NCI-H2171 treated with DMSO at 0.1 percent for 48 hours (cell line): ENCODE data around the gene ACO2.
"Not testable (repeated sequence)": the region's sequence is repeated elsewhere in the genome, so short reads cannot be mapped to it uniquely, and the experiment has no call there.

Experiments used
- DNase-seq: peaks from one replicate; lab custom pipeline; 2025; lab: John Stamatoyannopoulos, UW

The ACO2 gene

GRCh38 chr22:41468381-41469217, at the start of gene ACO2, which contains the start of gene PHF5A:
ACO2 (plus strand) TSS chr22:41469117; CDS start chr22:41469147, 30 bp downstream.
PHF5A (minus strand) TSS chr22:41468692; CDS start chr22:41468653, 39 bp downstream.
- peak; percentile 100 for DNase-seq

GRCh38 chr22:41425660-41426365, 43.1 kb upstream of the ACO2 start:
- peak; percentile 38 for DNase-seq

GRCh38 chr22:41429232-41429950, 39.5 kb upstream of the ACO2 start:
- DNase-seq = peak; percentile 24

GRCh38 chr22:41429951-41430332, 39.0 kb upstream of the ACO2 start:
- DNase-seq = peak; percentile 27

- DNase-seq = no peak
These were observed 37.3 kb upstream of the ACO2 start for GRCh38 chr22:41431656-41432055.

GRCh38 chr22:41433480-41433879, 35.4 kb upstream of the ACO2 start:
- not testable (repeated sequence) for DNase-seq

GRCh38 chr22:41434361-41435003, 34.4 kb upstream of the ACO2 start:
- not testable (repeated sequence) for DNase-seq

- DNase-seq = no peak
These were observed 33.4 kb upstream of the ACO2 start for GRCh38 chr22:41435560-41435959.

- no peak for DNase-seq
These were observed 32.4 kb upstream of the ACO2 start for GRCh38 chr22:41436322-41437113.

GRCh38 chr22:41437198-41437597, 31.7 kb upstream of the ACO2 start:
- DNase-seq = no peak

- not testable (repeated sequence) for DNase-seq
These were observed 28.4 kb upstream of the ACO2 start for GRCh38 chr22:41440511-41440910.

GRCh38 chr22:41442240-41442792, 26.6 kb upstream of the ACO2 start:
- peak; percentile 65 for DNase-seq

- peak; percentile 99 for DNase-seq
These were observed 24.4 kb upstream of the ACO2 start for GRCh38 chr22:41444360-41445128.

- DNase-seq = peak; percentile 90
These were observed 23.5 kb upstream of the ACO2 start for GRCh38 chr22:41445129-41446056.

- DNase-seq = peak; percentile 19
These were observed 22.8 kb upstream of the ACO2 start for GRCh38 chr22:41446057-41446501.

- DNase-seq = peak; percentile 95
These were observed 22.1 kb upstream of the ACO2 start, which contains the start of gene TOB2 for GRCh38 chr22:41446639-41447434. TOB2 (minus strand) TSS chr22:41446801; CDS start chr22:41437345, 9,456 bp downstream.

- peak; percentile 73 for DNase-seq
These were observed 21.3 kb upstream of the ACO2 start for GRCh38 chr22:41447435-41448188.
